ENCODE measurements around the gene DCAF5. TPM values are rescaled to one million over a fixed set of nuclear protein-coding genes. Genes with fewer than 3 reads are reported as not detected.
A peak's percentile ranks its signal among the peaks of the same experiment; 100 is the strongest.
"Not testable (repeated sequence)": the region's sequence is repeated elsewhere in the genome, so short reads cannot be mapped to it uniquely, and the experiment has no call there.

Gene DCAF5
- total RNA-seq, result 10 to 100 TPM; 46.6 to 53.6 (median 48.0) TPM
- 22.5 TPM for polyA plus RNA-seq
- long read RNA-seq, donor 1, full-length matches to known transcripts, result 35 of 67 reads
- long read RNA-seq, donor 1, partial matches to known transcripts, result 2 of 67 reads
- long read RNA-seq, donor 1, other reads (novel, unspliced or antisense), result 30 of 67 reads
- long read RNA-seq, donor 2, full-length matches to known transcripts, result 11 of 28 reads
- long read RNA-seq, donor 2, partial matches to known transcripts, result 0 of 28 reads
- long read RNA-seq, donor 2, other reads (novel, unspliced or antisense), result 17 of 28 reads
- long read RNA-seq, donor 3, full-length matches to known transcripts, result 52 of 123 reads
- long read RNA-seq, donor 3, partial matches to known transcripts, result 7 of 123 reads
- long read RNA-seq, donor 3, other reads (novel, unspliced or antisense), result 64 of 123 reads
- long read RNA-seq, donor 4, full-length matches to known transcripts, result 8 of 19 reads
- long read RNA-seq, donor 4, partial matches to known transcripts, result 1 of 19 reads
- long read RNA-seq, donor 4, other reads (novel, unspliced or antisense), result 10 of 19 reads

DNA sequence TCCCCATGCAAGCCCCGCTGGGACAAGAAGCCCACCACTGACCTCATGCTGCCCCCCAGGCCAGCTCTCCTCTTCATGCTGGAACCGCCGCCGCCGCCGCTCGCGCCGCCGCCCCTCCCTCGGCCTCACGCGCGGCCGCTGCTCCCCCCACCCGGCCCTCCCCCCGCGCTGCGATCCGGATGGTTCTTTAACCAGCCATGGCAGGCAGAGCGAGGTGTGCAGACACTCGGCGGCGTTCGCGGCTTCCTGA, at the start of gene DCAF5:
TSS of gene DCAF5 (minus strand) at position 218 of the 250 bp plus-strand sequence. CDS start at position 77, 141 bp downstream.
- H3K9me3 ChIP-seq (ENCODE audit: control insufficient read depth, low read length), result no peaks in the 10 kb centered on the region
- under 1% methylated on average over 26 of the region's 26 CpGs for WGBS
- intact Hi-C loops (cut with DNase I), result no loop called here
- peak within 1 kb of the TSS; percentile 98 for H3K4me3 ChIP-seq (ENCODE audit: low read length)
- ATAC-seq (no peak), DNase-seq (peak in 1 of 3 donors; percentile 97)
- H3K27me3 ChIP-seq (ENCODE audit: control insufficient read depth, insufficient read depth), result no peaks in the 10 kb centered on the region
- peaks cover 3% of the 10 kb centered on the region for H3K4me1 ChIP-seq (ENCODE audit: control insufficient read depth, insufficient read depth, low read length)
- H3K27ac ChIP-seq (ENCODE audit: low read length), result peak within 1 kb of the TSS; percentile 95

DNA sequence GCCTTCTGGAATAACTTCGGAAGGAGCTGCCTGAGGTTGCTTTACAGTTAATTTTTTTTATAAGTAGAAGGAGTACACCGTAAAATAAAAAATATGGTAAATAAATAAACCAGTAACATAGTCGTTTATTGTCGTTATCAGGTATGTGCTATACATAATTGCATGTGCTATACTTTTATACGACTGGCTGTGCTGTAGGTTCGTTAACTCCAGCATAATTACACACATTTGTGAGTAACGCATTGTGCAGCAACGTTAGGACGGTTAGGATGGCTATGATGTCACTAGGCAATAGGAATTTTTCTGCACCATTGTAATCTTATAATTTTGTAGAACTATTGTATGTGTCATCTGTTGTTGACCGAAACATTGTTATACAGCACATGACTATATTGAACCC, 46.9 kb upstream of the DCAF5 start:
- no peak for DNase-seq
- intact Hi-C loops (cut with DNase I), result no loop called here
- Histone ChIP-seq H3K27me3 (ENCODE audit: control insufficient read depth, insufficient read depth) (no peaks in the 10 kb centered on the region), H3K4me1 (ENCODE audit: control insufficient read depth, insufficient read depth, low read length) (no peaks in the 10 kb centered on the region), H3K9me3 (ENCODE audit: control insufficient read depth, low read length) (no peaks in the 10 kb centered on the region), H3K27ac (ENCODE audit: low read length) (no peak overlapping the region), H3K4me3 (ENCODE audit: low read length) (no peak overlapping the region)
- 89% methylated on average over 10 of the region's 10 CpGs for WGBS
- ATAC-seq, result no peak

DNA sequence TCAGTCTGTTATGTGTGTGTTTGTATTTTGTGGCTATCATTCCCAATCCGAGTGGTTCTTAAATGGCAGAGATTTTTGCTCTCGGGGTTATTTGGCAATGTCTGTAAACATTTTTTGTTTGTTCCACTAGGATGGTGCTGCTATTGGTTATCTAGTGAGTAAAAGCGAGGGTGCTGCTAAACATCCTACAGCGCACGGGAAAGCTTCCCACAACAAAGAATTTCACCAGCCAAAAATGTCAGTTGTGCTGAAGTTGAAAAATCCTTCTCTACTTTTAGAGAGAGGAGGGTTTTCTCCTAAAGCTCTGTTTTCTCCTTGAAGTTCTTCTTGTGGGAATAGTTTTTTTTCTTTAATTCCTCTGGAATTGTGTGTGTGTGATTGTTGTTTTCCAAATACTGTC, 40.8 kb upstream of the DCAF5 start:
- ATAC-seq, result no peak
- intact Hi-C loops (cut with DNase I), result no loop called here
- Histone ChIP-seq H3K4me1 (ENCODE audit: control insufficient read depth, insufficient read depth, low read length) (no peaks in the 10 kb centered on the region), H3K4me3 (ENCODE audit: low read length) (no peak overlapping the region), H3K27me3 (ENCODE audit: control insufficient read depth, insufficient read depth) (no peaks in the 10 kb centered on the region), H3K27ac (ENCODE audit: low read length) (no peak overlapping the region), H3K9me3 (ENCODE audit: control insufficient read depth, low read length) (no peaks in the 10 kb centered on the region)
- WGBS, result 92% methylated on average over 5 of the region's 5 CpGs
- no peak for DNase-seq

- ATAC-seq (peak; percentile 99), DNase-seq (peak; percentile 86 to 94 (median 93))
- Histone ChIP-seq H3K4me1 (ENCODE audit: control insufficient read depth, insufficient read depth, low read length) (no peaks in the 10 kb centered on the region), H3K27ac (ENCODE audit: low read length) (peak within 1 kb of the TSS; percentile 46), H3K9me3 (ENCODE audit: control insufficient read depth, low read length) (no peaks in the 10 kb centered on the region), H3K4me3 (ENCODE audit: low read length) (peak within 1 kb of the TSS; percentile 66), H3K27me3 (ENCODE audit: control insufficient read depth, insufficient read depth) (no peaks in the 10 kb centered on the region)
- intact Hi-C loops (cut with DNase I), result no loop called here
- under 1% methylated on average over 58 of the region's 58 CpGs for WGBS
Measured at GRCh38 chr14:69191340-69192111, 38.6 kb upstream of the DCAF5 start, which contains the start of gene EXD2. TSS of gene EXD2 (plus strand) at chr14:69191498. CDS start at chr14:69209471, 17,973 bp downstream.

- WGBS, result 92% methylated on average over 2 of the region's 2 CpGs
- intact Hi-C loops (cut with DNase I), result no loop called here
- Histone ChIP-seq H3K27me3 (ENCODE audit: control insufficient read depth, insufficient read depth) (no peaks in the 10 kb centered on the region), H3K27ac (ENCODE audit: low read length) (no peak overlapping the region), H3K4me3 (ENCODE audit: low read length) (no peak overlapping the region), H3K4me1 (ENCODE audit: control insufficient read depth, insufficient read depth, low read length) (no peaks in the 10 kb centered on the region), H3K9me3 (ENCODE audit: control insufficient read depth, low read length) (no peaks in the 10 kb centered on the region)
- no peak for DNase-seq
- ATAC-seq, result no peak
Measured at GRCh38 chr14:69190191-69190590, 37.3 kb upstream of the DCAF5 start.

DNA sequence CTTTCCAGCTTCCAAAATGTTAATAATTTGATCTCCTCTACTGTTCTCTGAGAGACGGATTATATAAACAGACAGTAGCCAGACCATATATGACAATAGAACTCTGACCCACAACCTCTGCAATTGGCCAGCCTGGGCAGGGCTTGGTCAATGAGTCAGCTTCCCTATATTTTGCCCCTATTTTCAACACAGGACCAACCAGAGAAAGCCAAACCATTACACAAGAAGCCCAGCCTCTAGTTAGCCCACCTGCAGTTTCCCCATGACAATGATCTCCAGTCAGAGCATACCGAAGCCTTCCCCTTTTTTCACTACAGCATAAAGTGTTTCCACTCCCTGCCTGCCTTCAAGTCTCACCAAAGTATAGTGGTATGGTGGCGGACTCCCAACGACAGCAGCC, 30.8 kb upstream of the DCAF5 start:
- ATAC-seq (no peak), DNase-seq (no peak)
- no peaks in the 10 kb centered on the region for H3K27me3 ChIP-seq (ENCODE audit: control insufficient read depth, insufficient read depth)
- no peaks in the 10 kb centered on the region for H3K4me1 ChIP-seq (ENCODE audit: control insufficient read depth, insufficient read depth, low read length)
- intact Hi-C loops (cut with DNase I), result no loop called here
- H3K4me3 ChIP-seq (ENCODE audit: low read length), result no peak overlapping the region
- no peaks in the 10 kb centered on the region for H3K9me3 ChIP-seq (ENCODE audit: control insufficient read depth, low read length)
- WGBS, result 61% methylated on average over 4 of the region's 4 CpGs
- H3K27ac ChIP-seq (ENCODE audit: low read length), result no peak overlapping the region

- H3K27me3 ChIP-seq (ENCODE audit: control insufficient read depth, insufficient read depth); intact Hi-C loops (cut with DNase I); ATAC-seq; H3K9me3 ChIP-seq (ENCODE audit: control insufficient read depth, low read length); H3K27ac ChIP-seq (ENCODE audit: low read length); DNase-seq; H3K4me3 ChIP-seq (ENCODE audit: low read length); H3K4me1 ChIP-seq (ENCODE audit: control insufficient read depth, insufficient read depth, low read length): not testable (repeated sequence)
- 91% methylated on average over 1 of the region's 1 CpG for WGBS
Measured at GRCh38 chr14:69182580-69182979, 29.7 kb upstream of the DCAF5 start.

DNA sequence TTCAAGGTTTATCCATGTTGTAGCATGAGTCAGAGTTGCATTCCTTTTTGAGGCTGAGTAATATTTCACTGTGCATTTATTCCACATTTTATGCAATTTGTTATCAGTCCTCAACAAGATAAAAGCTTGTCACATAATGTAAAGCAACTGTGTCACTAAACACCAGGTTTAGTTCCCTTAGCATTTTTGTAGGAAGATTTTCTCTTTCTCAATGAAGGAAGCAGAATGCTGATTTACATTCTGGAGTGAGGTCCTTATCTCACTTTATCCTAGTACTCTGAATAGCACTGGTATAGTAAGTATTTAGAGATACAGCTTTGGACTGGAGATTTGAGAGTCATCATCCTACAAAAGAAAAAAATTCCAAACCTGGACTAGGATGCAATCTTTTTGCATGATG, 28.6 kb upstream of the DCAF5 start:
- no peak for DNase-seq
- ATAC-seq, result no peak
- Histone ChIP-seq H3K4me1 (ENCODE audit: control insufficient read depth, insufficient read depth, low read length) (no peaks in the 10 kb centered on the region), H3K27ac (ENCODE audit: low read length) (no peak overlapping the region), H3K4me3 (ENCODE audit: low read length) (no peak overlapping the region), H3K27me3 (ENCODE audit: control insufficient read depth, insufficient read depth) (no peaks in the 10 kb centered on the region), H3K9me3 (ENCODE audit: control insufficient read depth, low read length) (no peaks in the 10 kb centered on the region)
- intact Hi-C loops (cut with DNase I), result no loop called here

DNA sequence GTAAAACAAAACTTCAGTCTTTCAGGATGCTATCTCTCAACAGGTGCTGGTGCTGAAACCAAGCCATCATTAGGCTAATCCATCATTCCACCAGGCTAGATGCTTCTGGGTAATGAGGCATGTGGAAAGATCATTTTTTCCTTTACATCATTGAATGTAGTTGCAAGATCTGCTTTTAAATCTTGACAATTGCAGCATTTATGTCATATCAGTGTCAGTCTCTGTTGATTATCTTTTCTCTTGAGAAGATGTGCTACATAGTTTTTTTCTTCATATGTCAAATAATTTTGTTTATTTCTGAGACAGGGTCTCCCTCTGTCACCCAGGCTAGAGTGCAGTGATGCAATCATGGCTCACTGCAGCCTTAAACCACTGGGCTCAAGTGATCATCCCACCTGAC, 22.2 kb upstream of the DCAF5 start:
- ATAC-seq (no peak), DNase-seq (no peak)
- intact Hi-C loops (cut with DNase I), result no loop called here
- Histone ChIP-seq H3K9me3 (ENCODE audit: control insufficient read depth, low read length) (no peaks in the 10 kb centered on the region), H3K4me3 (ENCODE audit: low read length) (no peak overlapping the region), H3K27ac (ENCODE audit: low read length) (no peak overlapping the region), H3K27me3 (ENCODE audit: control insufficient read depth, insufficient read depth) (no peaks in the 10 kb centered on the region), H3K4me1 (ENCODE audit: control insufficient read depth, insufficient read depth, low read length) (no peaks in the 10 kb centered on the region)

GRCh38 chr14:69171569-69171968, 18.6 kb upstream of the DCAF5 start:
- Histone ChIP-seq H3K27ac (ENCODE audit: low read length) (no peak overlapping the region), H3K9me3 (ENCODE audit: control insufficient read depth, low read length) (no peaks in the 10 kb centered on the region), H3K27me3 (ENCODE audit: control insufficient read depth, insufficient read depth) (no peaks in the 10 kb centered on the region), H3K4me1 (ENCODE audit: control insufficient read depth, insufficient read depth, low read length) (no peaks in the 10 kb centered on the region), H3K4me3 (ENCODE audit: low read length) (no peak overlapping the region)
- 91% methylated on average over 2 of the region's 2 CpGs for WGBS
- ATAC-seq, result no peak
- intact Hi-C loops (cut with DNase I), result no loop called here
- DNase-seq, result no peak

DNA sequence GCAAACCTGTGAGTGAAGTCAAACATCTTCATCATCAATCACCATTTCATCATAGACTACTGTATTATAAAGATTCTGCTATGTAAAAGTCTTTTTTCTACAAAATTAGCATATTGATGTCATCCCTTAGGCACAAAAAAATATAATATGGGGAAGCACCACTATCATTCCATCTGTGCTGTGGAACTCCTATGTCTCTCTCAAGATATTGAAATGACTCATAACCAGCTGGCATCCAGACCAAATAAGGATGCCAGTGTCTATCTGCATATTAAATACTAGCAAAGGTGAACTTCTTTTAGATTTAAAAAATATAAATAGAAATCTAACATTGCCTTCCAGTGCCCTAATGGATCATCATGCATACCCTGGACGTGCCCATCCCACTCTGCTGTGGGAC, 17.9 kb upstream of the DCAF5 start:
- Histone ChIP-seq H3K27me3 (ENCODE audit: control insufficient read depth, insufficient read depth) (no peaks in the 10 kb centered on the region), H3K27ac (ENCODE audit: low read length) (no peak overlapping the region), H3K9me3 (ENCODE audit: control insufficient read depth, low read length) (no peaks in the 10 kb centered on the region), H3K4me1 (ENCODE audit: control insufficient read depth, insufficient read depth, low read length) (no peaks in the 10 kb centered on the region), H3K4me3 (ENCODE audit: low read length) (no peak overlapping the region)
- ATAC-seq (no peak), DNase-seq (no peak)
- intact Hi-C loops (cut with DNase I), result no loop called here
- WGBS, result 83% methylated on average over 1 of the region's 1 CpG

All from right cardiac atrium (tissue), 5 donors.